IMR-90 (cell line): ENCODE measurements around the gene ENOX2. TPM values are rescaled to one million over a fixed set of nuclear protein-coding genes. Genes with fewer than 3 reads are reported as not detected.

Source experiments
- ATAC-seq: fragments of 200-7000 bp; cut with Tn5 transposase; 2 replicates; pipeline ENCODE4 v1.9.1; 2020; ENCODE audit warnings: low read depth, mild to moderate bottlenecking, moderate library complexity
- BruUV-seq: library from RNA; stranded (reverse); fragments of 400-500 nt; replicated peaks from 2 replicates; lab custom pipeline; 2021; lab: Mats Ljungman, UMichigan
- CTCF ChIA-PET: fragments of 300-600 bp; formaldehyde crosslinking; extraction: SDS; loops from one replicate; lab custom pipeline; 2021; ENCODE audit warnings: antibody characterized with exemption; lab: Yijun Ruan, JAX
- POLR2A ChIA-PET: fragments of 300-600 bp; sonication (Branson Sonifier 250); formaldehyde crosslinking; loops from one replicate; lab custom pipeline; 2022; ENCODE audit warnings: antibody characterized with exemption; ENCODE audit not compliant: unreplicated experiment; lab: Charles Lee
- DNase-seq: peaks from one replicate; pipeline ENCODE4 v3.0.0; 2013
- H2AFZ ChIP-seq: replicated peaks from 2 replicates; pipeline ENCODE3; 2013; ENCODE audit warnings: low read length, mild to moderate bottlenecking; ENCODE audit not compliant: poor library complexity
- H2AK5ac ChIP-seq: 2 replicates; pipeline ENCODE4 v1.6.1; 2013; ENCODE audit warnings: low read depth, low read length, inconsistent platforms
- H2AK9ac ChIP-seq: replicated peaks from 2 replicates; pipeline ENCODE3; 2013; ENCODE audit warnings: mild to moderate bottlenecking, low read depth, low read length, moderate library complexity; ENCODE audit not compliant: poor library complexity
- H2BK120ac ChIP-seq: 2 replicates; pipeline ENCODE4 v1.6.1; 2013; ENCODE audit warnings: low read depth, low read length, inconsistent platforms
- H2BK15ac ChIP-seq: 3 replicates; pipeline ENCODE4 v1.6.1; 2013; ENCODE audit warnings: low read depth, low read length, inconsistent platforms
- H2BK20ac ChIP-seq: 2 replicates; pipeline ENCODE4 v1.6.1; 2013; ENCODE audit warnings: low read depth, mild to moderate bottlenecking, inconsistent platforms, low read length, moderate library complexity
- H2BK5ac ChIP-seq: 2 replicates; pipeline ENCODE4 v1.6.1; 2013; ENCODE audit warnings: mild to moderate bottlenecking, low read depth, low read length, inconsistent platforms; ENCODE audit not compliant: poor library complexity, severe bottlenecking
- H3K14ac ChIP-seq: replicated peaks from 2 replicates; pipeline ENCODE4 v1.6.1; 2013; ENCODE audit warnings: low read depth, low read length, inconsistent platforms
- H3K18ac ChIP-seq: 2 replicates; pipeline ENCODE4 v1.6.1; 2013; ENCODE audit warnings: low read depth, low read length, control low read depth
- H3K23ac ChIP-seq: 2 replicates; pipeline ENCODE4 v1.6.1; 2013; ENCODE audit warnings: low read depth, low read length, inconsistent platforms
- H3K27ac ChIP-seq: 2 replicates; pipeline ENCODE4 v1.5.1; 2013; ENCODE audit warnings: mild to moderate bottlenecking, control low read depth, low read length; ENCODE audit not compliant: insufficient read depth
- H3K27me3 ChIP-seq: 2 replicates; pipeline ENCODE4 v1.6.1; 2013; ENCODE audit warnings: low read length; ENCODE audit not compliant: control insufficient read depth, insufficient read depth
- H3K36me3 ChIP-seq: 2 replicates; pipeline ENCODE4 v1.6.1; 2013; ENCODE audit warnings: low read length, mixed read lengths; ENCODE audit not compliant: control insufficient read depth, insufficient read depth
- H3K4ac ChIP-seq: 2 replicates; pipeline ENCODE4 v1.6.1; 2013; ENCODE audit warnings: low read depth, low read length, inconsistent platforms
- H3K4me1 ChIP-seq: 2 replicates; pipeline ENCODE4 v1.6.1; 2013; ENCODE audit warnings: low read length, mixed read lengths; ENCODE audit not compliant: control insufficient read depth, insufficient read depth
- H3K4me2 ChIP-seq: 2 replicates; pipeline ENCODE4 v1.6.1; 2013; ENCODE audit warnings: low read depth, mild to moderate bottlenecking, control low read depth, low read length, moderate library complexity
- H3K4me3 ChIP-seq: 2 replicates; pipeline ENCODE4 v1.5.1; 2013; ENCODE audit warnings: low read depth, mild to moderate bottlenecking, control low read depth, low read length, moderate library complexity; ENCODE audit not compliant: insufficient read depth
- H3K56ac ChIP-seq: 2 replicates; pipeline ENCODE4 v1.6.1; 2013; ENCODE audit warnings: low read length, inconsistent platforms; ENCODE audit not compliant: insufficient read depth; ENCODE audit errors: extremely low read depth
- H3K79me1 ChIP-seq, 2 experiments: 2 replicates each; pipeline ENCODE4 v1.6.1; 2013; ENCODE audit warnings: low read length in 2 of 2, inconsistent platforms in 1 of 2, low read depth in 1 of 2
- H3K9ac ChIP-seq: 2 replicates; pipeline ENCODE4 v1.6.1; 2013; ENCODE audit warnings: low read depth, low read length, control low read depth
- H3K9me1 ChIP-seq: 2 replicates; pipeline ENCODE4 v1.6.1; 2013; ENCODE audit warnings: low read length, inconsistent platforms; ENCODE audit not compliant: insufficient read depth
- H3K9me3 ChIP-seq: 2 replicates; pipeline ENCODE4 v1.6.1; 2013; ENCODE audit warnings: low read length; ENCODE audit not compliant: control insufficient read depth, insufficient read depth
- H4K20me1 ChIP-seq: 2 replicates; pipeline ENCODE4 v1.6.1; 2013; ENCODE audit warnings: low read length, inconsistent platforms; ENCODE audit not compliant: insufficient read depth
- H4K5ac ChIP-seq: 2 replicates; pipeline ENCODE4 v1.6.1; 2013; ENCODE audit warnings: mild to moderate bottlenecking, low read depth, low read length, control low read depth
- H4K8ac ChIP-seq, 2 experiments: 2 replicates each; pipeline ENCODE4 v1.6.1; 2013; ENCODE audit warnings: low read depth in 2 of 2, low read length in 2 of 2, control low read depth in 1 of 2, inconsistent platforms in 1 of 2
- H4K91ac ChIP-seq: 2 replicates; pipeline ENCODE4 v1.6.1; 2013; ENCODE audit warnings: low read depth, low read length, inconsistent platforms; ENCODE audit not compliant: insufficient read depth
- BHLHE40 ChIP-seq: fragments of 150-350 bp; IDR thresholded peaks from 2 replicates; pipeline ENCODE4 v1.6.1; 2016; ENCODE audit warnings: mild to moderate bottlenecking, low read depth, low read length
- CHD1 ChIP-seq: IDR thresholded peaks from 2 replicates; pipeline ENCODE4 v1.6.1; 2012; ENCODE audit warnings: low read depth, low read length, improper control_type of control experiment
- FOS ChIP-seq: fragments of 150-350 bp; IDR thresholded peaks from 2 replicates; pipeline ENCODE4 v1.6.1; 2016; ENCODE audit warnings: low read depth, low read length
- MAFK ChIP-seq: IDR thresholded peaks from 2 replicates; pipeline ENCODE4 v1.6.1; 2012; ENCODE audit warnings: low read depth, low read length, improper control_type of control experiment
- MXI1 ChIP-seq: IDR thresholded peaks from 2 replicates; pipeline ENCODE4 v1.6.1; 2012; ENCODE audit warnings: low read depth, mild to moderate bottlenecking, low read length, moderate library complexity, borderline replicate concordance
- NFE2L2 ChIP-seq: fragments of 150-350 bp; IDR thresholded peaks from 2 replicates; pipeline ENCODE4 v1.6.1; 2016; ENCODE audit warnings: low read depth, mild to moderate bottlenecking, low read length
- POLR2A ChIP-seq: IDR thresholded peaks from 2 replicates; pipeline ENCODE4 v1.6.1; 2012; ENCODE audit warnings: mild to moderate bottlenecking, low read depth, low read length
- RCOR1 ChIP-seq: IDR thresholded peaks from 2 replicates; pipeline ENCODE4 v1.6.1; 2012; ENCODE audit warnings: mild to moderate bottlenecking, low read length, improper control_type of control experiment; ENCODE audit not compliant: insufficient replicate concordance
- SMC3 ChIP-seq: fragments of 150-350 bp; IDR thresholded peaks from 2 replicates; pipeline ENCODE4 v1.6.1; 2016; ENCODE audit warnings: low read depth, mild to moderate bottlenecking, antibody characterized with exemption, low read length, moderate library complexity
- WGBS, 2 experiments: methylation state at CpG; one replicate each; pipeline versions ENCODE4 v1.1.5 to v1.1.7; 2013; ENCODE audit warnings: missing lambda C conversion rate in 2 of 2; ENCODE audit not compliant: insufficient read length in 1 of 2; ENCODE audit errors: extremely low coverage in 2 of 2; 5-methylcytosine and 5-hydroxymethylcytosine counted together
- dilution Hi-C: fragments of 300-500 bp; cut with HindIII; formaldehyde crosslinking; loops from one replicate; pipeline ENCODE4 v1.14.3; 2018; ENCODE audit warnings: low sequenced_read_pairs; ENCODE audit not compliant: unreplicated experiment
- in situ Hi-C: fragments of 300-500 bp; cut with MboI; formaldehyde crosslinking; loops from 3 replicates; pipeline ENCODE4 v1.14.3; 2019; ENCODE audit warnings: low sequenced_read_pairs, inconsistent platforms, mixed read lengths
- intact Hi-C: fragments of 100-400 bp; cut with micrococcal nuclease; formaldehyde crosslinking; loops from 2 replicates; pipeline ENCODE4 v1.10.0; 2022
- polyA plus RNA-seq, 3 experiments: library from polyadenylated mRNA; depleted of rRNA; stranded (reverse); fragments of >200 nt; gene quantifications; 2 replicates each; pipeline ENCODE4 v1.2.3, GENCODE V29; 2012; ENCODE audit warnings: low replicate concordance in 1 of 3
- total RNA-seq: library from RNA; depleted of rRNA; stranded (reverse); fragments of >200 nt; gene quantifications from 2 replicates; pipeline ENCODE4 v1.2.3, GENCODE V29; 2012
- TF ChIP-seq, protein P1 (sequence below): fragments of 150-350 bp; IDR thresholded peaks from 2 replicates; pipeline ENCODE4 v1.6.1; 2017; ENCODE audit warnings: mild to moderate bottlenecking, antibody characterized with exemption, low read length, low read depth
- TF ChIP-seq, protein P2 (sequence below): conservative IDR thresholded peaks from 2 replicates; pipeline ENCODE4 v1.5.1; 2012; ENCODE audit warnings: mild to moderate bottlenecking, low read depth, low read length, improper control_type of control experiment
- TF ChIP-seq, protein P3 (sequence below): fragments of 150-350 bp; IDR thresholded peaks from 2 replicates; pipeline ENCODE4 v1.6.1; 2016; ENCODE audit warnings: low read depth, mild to moderate bottlenecking, low read length, moderate library complexity, borderline replicate concordance

Gene ENOX2
- total and polyA plus RNA-seq, 2 of the 4 experiments (the other 2 are of a cell fraction), result 6.3 to 11.8 TPM

DNA sequence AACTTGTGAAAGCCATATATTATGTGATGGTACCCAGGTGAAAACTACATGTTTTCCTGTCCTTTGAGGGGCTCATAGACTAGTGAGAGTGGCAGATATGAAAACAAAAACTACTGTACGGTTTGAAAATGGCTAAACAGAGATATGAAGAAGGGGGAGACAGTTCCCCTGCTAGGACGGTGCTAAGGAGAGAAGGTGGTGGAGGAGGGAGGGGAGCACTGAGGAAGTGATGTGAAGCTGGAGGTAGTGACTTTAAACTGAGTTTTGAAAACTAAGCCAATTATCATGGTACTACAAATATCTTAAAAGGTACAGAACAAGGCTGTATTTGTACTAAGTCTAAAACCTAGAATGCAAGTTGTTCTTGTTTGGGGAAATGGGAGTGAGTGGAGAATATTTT lies 188.3 kb downstream of the ENOX2 start:
- no peak overlapping the region for H4K91ac ChIP-seq
- H2AFZ ChIP-seq, result no peak overlapping the region
- ATAC-seq (no peak), DNase-seq (no peak)
- ChIA-PET CTCF (no interaction called here), POLR2A (no interaction called here)
- H3K4me2 ChIP-seq, result no peak overlapping the region
- H2AK5ac ChIP-seq, result no peak overlapping the region
- H3K9me1 ChIP-seq, result no peaks in the 10 kb centered on the region
- H3K14ac ChIP-seq, result no peak overlapping the region
- no peak overlapping the region for H2BK5ac ChIP-seq
- no peak overlapping the region for H2AK9ac ChIP-seq
- no TSS peak for BruUV-seq
- 50% methylated on average over 1 of the region's 2 CpGs; no CpG with 5 or more reads in 1 of the 2 experiments for WGBS, 2 experiments
- no peaks in the 10 kb centered on the region for H3K79me1 ChIP-seq
- H2BK20ac ChIP-seq, result no peak overlapping the region
- no peak overlapping the region for H4K8ac ChIP-seq
- in situ Hi-C loops, result no loop called here
- H3K23ac ChIP-seq, result no peak overlapping the region
- H3K27ac ChIP-seq, result no peak overlapping the region
- no peak overlapping the region for H3K4me3 ChIP-seq
- H2BK15ac ChIP-seq, result no peak overlapping the region
- no peak for TF ChIP-seq POLR2A
- TF ChIP-seq SMC3, result no peak
- no peak for TF ChIP-seq FOS
- TF ChIP-seq, protein P1, sequence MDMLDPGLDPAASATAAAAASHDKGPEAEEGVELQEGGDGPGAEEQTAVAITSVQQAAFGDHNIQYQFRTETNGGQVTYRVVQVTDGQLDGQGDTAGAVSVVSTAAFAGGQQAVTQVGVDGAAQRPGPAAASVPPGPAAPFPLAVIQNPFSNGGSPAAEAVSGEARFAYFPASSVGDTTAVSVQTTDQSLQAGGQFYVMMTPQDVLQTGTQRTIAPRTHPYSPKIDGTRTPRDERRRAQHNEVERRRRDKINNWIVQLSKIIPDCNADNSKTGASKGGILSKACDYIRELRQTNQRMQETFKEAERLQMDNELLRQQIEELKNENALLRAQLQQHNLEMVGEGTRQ, result no peak
- no peak for TF ChIP-seq NFE2L2
- TF ChIP-seq, protein P2, sequence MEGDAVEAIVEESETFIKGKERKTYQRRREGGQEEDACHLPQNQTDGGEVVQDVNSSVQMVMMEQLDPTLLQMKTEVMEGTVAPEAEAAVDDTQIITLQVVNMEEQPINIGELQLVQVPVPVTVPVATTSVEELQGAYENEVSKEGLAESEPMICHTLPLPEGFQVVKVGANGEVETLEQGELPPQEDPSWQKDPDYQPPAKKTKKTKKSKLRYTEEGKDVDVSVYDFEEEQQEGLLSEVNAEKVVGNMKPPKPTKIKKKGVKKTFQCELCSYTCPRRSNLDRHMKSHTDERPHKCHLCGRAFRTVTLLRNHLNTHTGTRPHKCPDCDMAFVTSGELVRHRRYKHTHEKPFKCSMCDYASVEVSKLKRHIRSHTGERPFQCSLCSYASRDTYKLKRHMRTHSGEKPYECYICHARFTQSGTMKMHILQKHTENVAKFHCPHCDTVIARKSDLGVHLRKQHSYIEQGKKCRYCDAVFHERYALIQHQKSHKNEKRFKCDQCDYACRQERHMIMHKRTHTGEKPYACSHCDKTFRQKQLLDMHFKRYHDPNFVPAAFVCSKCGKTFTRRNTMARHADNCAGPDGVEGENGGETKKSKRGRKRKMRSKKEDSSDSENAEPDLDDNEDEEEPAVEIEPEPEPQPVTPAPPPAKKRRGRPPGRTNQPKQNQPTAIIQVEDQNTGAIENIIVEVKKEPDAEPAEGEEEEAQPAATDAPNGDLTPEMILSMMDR, result no peak
- TF ChIP-seq, protein P3, sequence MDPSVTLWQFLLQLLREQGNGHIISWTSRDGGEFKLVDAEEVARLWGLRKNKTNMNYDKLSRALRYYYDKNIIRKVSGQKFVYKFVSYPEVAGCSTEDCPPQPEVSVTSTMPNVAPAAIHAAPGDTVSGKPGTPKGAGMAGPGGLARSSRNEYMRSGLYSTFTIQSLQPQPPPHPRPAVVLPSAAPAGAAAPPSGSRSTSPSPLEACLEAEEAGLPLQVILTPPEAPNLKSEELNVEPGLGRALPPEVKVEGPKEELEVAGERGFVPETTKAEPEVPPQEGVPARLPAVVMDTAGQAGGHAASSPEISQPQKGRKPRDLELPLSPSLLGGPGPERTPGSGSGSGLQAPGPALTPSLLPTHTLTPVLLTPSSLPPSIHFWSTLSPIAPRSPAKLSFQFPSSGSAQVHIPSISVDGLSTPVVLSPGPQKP, result no peak
- TF ChIP-seq RCOR1, result no peak
- TF ChIP-seq BHLHE40, result no peak
- no peak for TF ChIP-seq CHD1
- TF ChIP-seq MXI1, result no peak
- no peak for TF ChIP-seq MAFK
- no peaks in the 10 kb centered on the region for H3K27me3 ChIP-seq
- no peak overlapping the region for H3K9ac ChIP-seq
- H3K9me3 ChIP-seq, result no peaks in the 10 kb centered on the region
- H4K20me1 ChIP-seq, result no peaks in the 10 kb centered on the region
- no peak overlapping the region for H3K56ac ChIP-seq
- no peak overlapping the region for H4K5ac ChIP-seq
- H3K4ac ChIP-seq, result no peak overlapping the region
- no peak overlapping the region for H3K18ac ChIP-seq
- intact Hi-C loops, result no loop called here
- no peaks in the 10 kb centered on the region; the same call in 1 of the 2 replicates for H3K4me1 ChIP-seq
- H3K36me3 ChIP-seq, result no peaks in the 10 kb centered on the region
- no peak overlapping the region for H2BK120ac ChIP-seq
- dilution Hi-C loops, result no loop called here
